SK-N-SH treated with all-trans-retinoic acid at 6 μM for 48 hours (cell line): ENCODE results near the gene MGMT.

Source experiments
- ARNTL ChIP-seq: fragments of 450-650 bp; formaldehyde crosslinking; IDR thresholded peaks from 2 replicates; pipeline ENCODE4 v1.5.0; 2020; ENCODE audit warnings: low read depth, mild to moderate bottlenecking, moderate library complexity, borderline replicate concordance
- CSRNP3 ChIP-seq: fragments of 250-450 bp; sonication (Bioruptor Pico); IDR thresholded peaks from 2 replicates; pipeline ENCODE4 v1.5.1; 2021; ENCODE audit warnings: mild to moderate bottlenecking, moderate library complexity
- ESRRG ChIP-seq: fragments of 250-450 bp; sonication (Bioruptor Pico); IDR thresholded peaks from 2 replicates; pipeline ENCODE4 v1.6.1; 2021; ENCODE audit warnings: mild to moderate bottlenecking
- ISL1 ChIP-seq: fragments of 250-450 bp; sonication (Bioruptor Pico); IDR thresholded peaks from 2 replicates; pipeline ENCODE4 v2.1.2; 2022; ENCODE audit warnings: mild to moderate bottlenecking, moderate library complexity
- PATZ1 ChIP-seq: fragments of 250-450 bp; sonication (Bioruptor Pico); IDR thresholded peaks from 2 replicates; pipeline ENCODE4 v1.8.0; 2020; ENCODE audit warnings: mild to moderate bottlenecking, moderate library complexity, borderline replicate concordance
- PPARA ChIP-seq: fragments of 250-450 bp; sonication (Bioruptor Pico); IDR thresholded peaks from 2 replicates; pipeline ENCODE4 v1.5.0; 2020; ENCODE audit warnings: mild to moderate bottlenecking, borderline replicate concordance
- RARB ChIP-seq: fragments of 250-450 bp; sonication (Bioruptor Pico); IDR thresholded peaks from 2 replicates; pipeline ENCODE4 v1.8.0; 2021; ENCODE audit warnings: mild to moderate bottlenecking, moderate library complexity
- TCF4 ChIP-seq: fragments of 250-450 bp; sonication (Bioruptor Pico); IDR thresholded peaks from 2 replicates; pipeline ENCODE4 v1.8.0; 2021; ENCODE audit warnings: mild to moderate bottlenecking, moderate library complexity, borderline replicate concordance
- ZC3H10 ChIP-seq: fragments of 250-450 bp; sonication (Bioruptor Pico); IDR thresholded peaks from 2 replicates; pipeline ENCODE4 v1.5.1; 2021; ENCODE audit warnings: mild to moderate bottlenecking, moderate library complexity
- ZFP3 ChIP-seq: fragments of 250-450 bp; sonication (Bioruptor Pico); IDR thresholded peaks from 2 replicates; pipeline ENCODE4 v1.5.0; 2020; ENCODE audit warnings: mild to moderate bottlenecking, moderate library complexity
- ZFP30 ChIP-seq: fragments of 450-650 bp; formaldehyde crosslinking; IDR thresholded peaks from 2 replicates; pipeline ENCODE4 v1.5.0; 2022; ENCODE audit warnings: mild to moderate bottlenecking, moderate library complexity

GRCh38 chr10:129522041-129522585 is 55.1 kb downstream of the MGMT start:
- no peak for TF ChIP-seq ZFP30
- TF ChIP-seq RARB (CRISPR knock-in tag), result no peak
- TF ChIP-seq PPARA (CRISPR knock-in tag), result no peak
- TF ChIP-seq ISL1 (CRISPR knock-in tag), result no peak
- no peak for TF ChIP-seq ESRRG (CRISPR knock-in tag)
- TF ChIP-seq ZC3H10 (CRISPR knock-in tag), result no peak
- no peak for TF ChIP-seq PATZ1 (CRISPR knock-in tag)
- TF ChIP-seq CSRNP3 (CRISPR knock-in tag), result no peak
- TF ChIP-seq TCF4, result no peak
- TF ChIP-seq ARNTL, result no peak
- TF ChIP-seq ZFP3 (CRISPR knock-in tag), result no peak
